Activated CD4-positive, alpha-beta T cell treated with anti-CD3 and anti-CD28 coated beads for 48 hours (primary cell): ENCODE results near the gene TPRX2.
"Not testable (repeated sequence)": the region's sequence is repeated elsewhere in the genome, so short reads cannot be mapped to it uniquely, and the experiment has no call there.

Experiments
- DNase-seq: peaks from one replicate; pipeline ENCODE4 v3.0.0-alpha.2; 2020

Gene TPRX2, protein sequence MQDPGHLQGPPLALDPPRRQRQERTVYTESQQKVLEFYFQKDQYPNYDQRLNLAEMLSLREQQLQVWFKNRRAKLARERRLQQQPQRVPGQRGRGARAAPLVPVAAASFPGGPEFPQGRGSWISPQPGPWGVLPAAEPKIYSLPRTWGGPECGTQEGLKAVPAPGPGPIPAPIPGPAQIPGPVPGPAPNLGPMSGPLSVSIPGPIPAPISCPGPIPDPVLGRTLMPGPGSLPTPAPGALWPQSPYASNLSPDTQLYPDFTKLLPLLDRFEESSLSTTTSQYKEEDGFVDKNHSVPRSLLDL

GRCh38 chr19:47858646-47859285 lies at the start of gene TPRX2:
Gene TPRX2 (plus strand): TSS chr19:47859235. CDS start chr19:47859247, 12 bp downstream.
- not testable (repeated sequence) for DNase-seq

DNA sequence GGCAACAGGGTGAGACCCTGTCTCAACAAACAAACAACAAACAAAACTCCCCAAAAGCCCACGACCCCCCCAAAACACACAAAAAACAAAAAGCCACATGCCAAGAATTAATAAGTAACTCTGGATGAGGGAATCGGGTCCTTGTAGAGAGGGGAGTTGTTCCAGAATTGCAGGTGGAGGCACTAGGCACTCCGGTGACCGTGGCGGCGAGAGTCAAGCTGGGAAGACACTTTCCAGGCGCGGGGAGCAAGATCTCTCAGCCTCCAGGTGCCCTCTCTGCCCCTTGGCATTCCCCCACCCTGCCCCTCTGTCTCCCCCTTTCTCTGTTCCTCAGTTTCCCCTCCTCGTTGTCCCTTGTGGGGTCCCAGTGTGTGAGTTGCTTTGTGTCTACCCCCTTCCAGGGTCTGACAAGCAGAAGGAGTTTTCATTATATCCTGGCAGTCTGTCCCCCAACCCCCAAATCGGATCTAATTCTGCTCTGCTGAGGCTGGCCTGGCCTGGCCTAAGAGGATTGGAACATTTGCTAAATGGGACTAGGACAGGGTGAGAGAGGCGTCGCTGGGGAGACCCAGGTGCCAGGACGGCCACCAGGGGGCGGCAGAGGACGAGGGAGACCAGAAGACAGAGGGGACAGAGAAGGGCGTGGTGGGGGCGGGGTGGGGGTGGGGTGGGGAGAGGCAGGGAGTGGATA lies 45.6 kb upstream of the TPRX2 start:
- peak; percentile 89 for DNase-seq

GRCh38 chr19:47813995-47814328 lies 45.1 kb upstream of the TPRX2 start:
- DNase-seq = no peak

DNA sequence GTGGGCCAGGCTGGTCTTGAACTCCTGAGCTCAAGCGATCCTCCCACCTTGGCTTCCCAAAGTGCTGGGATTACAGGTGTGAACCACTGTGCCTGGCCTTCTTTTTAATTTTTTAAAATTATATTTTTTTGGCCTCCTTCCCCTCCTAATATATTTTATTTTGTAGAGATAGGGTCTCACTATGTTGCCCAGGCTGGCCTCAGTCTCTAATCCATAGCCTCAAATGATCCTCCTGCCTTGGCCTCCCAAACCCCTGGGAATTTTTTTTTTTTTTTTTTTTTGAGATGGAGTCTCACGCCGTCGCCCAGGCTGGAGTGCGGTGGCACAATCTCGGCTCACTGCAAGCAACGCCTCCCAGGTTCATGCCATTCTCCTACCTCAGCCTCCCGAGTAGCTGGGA lies 42.8 kb upstream of the TPRX2 start:
- DNase-seq = not testable (repeated sequence)

- not testable (repeated sequence) for DNase-seq
Observed at GRCh38 chr19:47818221-47818620, 40.8 kb upstream of the TPRX2 start.

GRCh38 chr19:47819858-47820257 lies 39.2 kb upstream of the TPRX2 start:
- no peak for DNase-seq

GRCh38 chr19:47820410-47820809 lies 38.6 kb upstream of the TPRX2 start:
- no peak for DNase-seq

- no peak for DNase-seq
Observed at GRCh38 chr19:47821460-47822020, 37.5 kb upstream of the TPRX2 start, which contains the start of gene CRX. Gene CRX (plus strand): TSS chr19:47821937. CDS start chr19:47834444, 12,507 bp downstream.

DNA sequence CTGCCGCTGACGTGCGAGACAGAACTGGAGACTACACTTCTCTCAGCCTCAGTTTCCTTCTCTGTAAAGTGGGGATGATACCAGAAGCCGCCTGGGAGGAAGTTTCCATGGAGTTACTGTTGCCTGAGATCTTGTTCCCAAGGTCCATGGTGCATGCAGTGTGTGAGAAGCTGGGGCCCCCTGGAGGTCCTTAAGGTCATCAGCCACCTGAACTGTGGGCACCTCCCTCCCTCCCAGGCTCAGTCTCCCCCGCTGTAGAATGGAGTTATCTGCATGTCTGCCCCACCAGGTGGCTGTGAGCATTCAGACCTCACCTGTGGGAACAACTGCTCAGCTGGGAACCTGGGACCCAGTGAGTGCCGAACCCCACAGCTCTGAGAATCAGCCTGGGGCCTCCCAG lies 34.6 kb upstream of the TPRX2 start:
- no peak for DNase-seq

DNA sequence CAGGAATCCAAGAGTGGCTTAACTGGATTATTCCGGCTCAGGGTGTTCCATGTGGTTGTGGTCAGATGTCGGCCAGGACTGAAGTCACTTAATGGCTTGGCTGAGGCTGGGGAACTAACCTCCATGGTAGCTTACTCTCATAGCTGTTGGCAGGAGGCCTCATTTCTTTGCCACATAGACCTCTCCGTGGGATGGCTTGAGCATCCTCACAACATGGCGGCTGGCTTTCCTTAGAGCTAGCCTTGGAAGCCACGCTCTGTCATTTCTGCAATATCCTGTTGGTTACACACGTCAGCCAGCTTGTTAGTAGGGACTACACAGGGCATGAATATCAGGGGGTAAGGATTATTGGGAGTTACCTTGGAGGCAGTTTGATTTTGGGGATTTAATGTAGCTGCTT lies 32.2 kb upstream of the TPRX2 start:
- no peak for DNase-seq

DNA sequence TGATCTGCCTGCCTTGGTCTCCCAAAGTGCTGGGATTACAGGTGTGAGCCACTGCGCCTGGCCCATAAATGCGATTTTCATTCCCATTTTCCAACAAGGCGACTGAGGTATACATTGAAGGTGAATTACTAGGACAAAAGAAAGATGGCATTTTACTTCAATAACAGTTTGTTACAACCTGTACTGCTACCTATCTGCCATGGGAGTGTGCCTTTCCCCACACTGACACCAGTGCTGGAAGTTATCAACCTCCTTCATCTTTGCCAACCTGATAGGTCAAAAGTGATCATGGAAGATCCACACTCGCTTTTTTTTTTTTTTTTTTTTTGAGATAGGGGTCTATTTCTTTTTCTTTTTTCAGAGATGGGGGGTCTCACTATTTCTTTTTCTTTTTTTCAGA lies 26.3 kb upstream of the TPRX2 start:
- no peak for DNase-seq

DNA sequence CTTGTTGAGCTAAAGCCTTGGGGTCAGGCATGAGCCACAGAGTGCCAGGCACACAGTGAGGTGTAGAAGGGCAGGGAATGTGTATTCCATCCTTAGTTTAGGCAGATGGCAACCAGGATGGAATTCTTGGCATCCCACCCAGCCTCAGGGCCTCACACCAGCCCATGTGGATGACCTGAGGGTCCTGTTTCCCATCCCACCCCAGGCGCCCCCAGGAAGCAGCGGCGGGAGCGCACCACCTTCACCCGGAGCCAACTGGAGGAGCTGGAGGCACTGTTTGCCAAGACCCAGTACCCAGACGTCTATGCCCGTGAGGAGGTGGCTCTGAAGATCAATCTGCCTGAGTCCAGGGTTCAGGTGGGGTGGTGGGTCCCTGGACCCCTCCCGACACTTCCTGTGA lies 23.0 kb upstream of the TPRX2 start:
- DNase-seq = no peak

DNA sequence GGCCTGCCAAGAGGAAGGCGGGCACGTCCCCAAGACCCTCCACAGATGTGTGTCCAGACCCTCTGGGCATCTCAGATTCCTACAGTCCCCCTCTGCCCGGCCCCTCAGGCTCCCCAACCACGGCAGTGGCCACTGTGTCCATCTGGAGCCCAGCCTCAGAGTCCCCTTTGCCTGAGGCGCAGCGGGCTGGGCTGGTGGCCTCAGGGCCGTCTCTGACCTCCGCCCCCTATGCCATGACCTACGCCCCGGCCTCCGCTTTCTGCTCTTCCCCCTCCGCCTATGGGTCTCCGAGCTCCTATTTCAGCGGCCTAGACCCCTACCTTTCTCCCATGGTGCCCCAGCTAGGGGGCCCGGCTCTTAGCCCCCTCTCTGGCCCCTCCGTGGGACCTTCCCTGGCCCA lies 19.6 kb upstream of the TPRX2 start:
- no peak for DNase-seq

DNA sequence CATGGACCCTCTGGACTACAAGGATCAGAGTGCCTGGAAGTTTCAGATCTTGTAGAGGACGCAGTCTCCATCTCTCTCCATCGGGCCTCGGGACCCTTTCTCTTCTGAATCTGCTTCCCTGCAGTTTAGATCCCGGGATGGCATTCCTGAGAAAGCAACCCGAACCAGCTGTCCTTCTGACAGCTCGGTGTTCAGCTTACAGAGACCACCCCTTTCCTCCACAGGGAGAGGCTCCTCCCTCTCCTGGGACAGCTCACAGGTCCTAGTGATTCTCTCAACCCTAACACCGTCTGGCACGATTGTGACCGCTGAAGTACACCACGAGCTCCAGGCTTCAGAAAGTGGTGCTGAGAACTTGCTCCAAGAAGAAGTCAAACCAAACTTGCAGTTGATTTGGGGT lies 19.1 kb upstream of the TPRX2 start:
- DNase-seq = no peak

GRCh38 chr19:47842941-47843340 lies 16.1 kb upstream of the TPRX2 start:
- DNase-seq = no peak

DNA sequence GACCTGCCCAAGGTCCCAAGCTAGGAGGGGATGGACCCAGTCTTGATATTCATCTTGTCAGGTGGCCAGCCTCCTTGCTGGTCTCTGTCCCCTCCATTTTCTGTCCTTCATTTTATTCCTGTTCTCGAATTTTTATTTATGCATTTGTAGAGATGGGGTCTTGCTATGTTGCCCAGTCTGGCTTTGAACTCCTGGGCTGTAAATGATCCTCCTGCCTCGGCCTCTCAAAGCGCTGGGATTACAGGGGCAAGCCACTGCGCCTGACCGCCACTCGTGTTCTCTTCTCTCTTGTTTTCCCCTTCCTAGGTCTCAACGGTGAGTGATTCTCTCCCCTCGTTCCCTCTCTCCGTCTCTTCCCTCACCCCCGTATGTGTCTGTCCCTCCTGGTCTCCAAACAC lies 10.6 kb upstream of the TPRX2 start:
- DNase-seq = no peak

- peak; percentile 74 for DNase-seq
Observed at GRCh38 chr19:47848823-47849473, 10.1 kb upstream of the TPRX2 start.

DNA sequence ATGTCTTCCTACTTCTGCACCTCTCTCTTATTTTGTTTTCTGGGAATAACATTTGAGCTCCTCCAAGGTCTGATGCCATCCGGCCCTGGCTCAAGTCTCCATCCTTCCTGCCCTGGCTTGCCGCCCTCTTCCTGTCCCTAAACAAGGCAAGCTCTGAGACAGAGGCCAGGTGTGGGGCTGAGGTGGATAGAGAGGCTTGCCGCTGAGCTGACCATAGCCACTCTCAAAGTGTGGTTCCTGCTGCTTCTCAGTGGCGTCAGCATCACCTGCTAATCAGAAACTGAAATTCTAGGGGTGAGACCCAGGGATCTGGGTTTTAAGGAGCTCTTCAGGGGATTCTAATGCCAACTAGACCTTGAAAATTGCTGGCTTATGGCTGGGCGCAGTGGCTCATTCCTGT lies 6.0 kb upstream of the TPRX2 start:
- DNase-seq = no peak

- no peak for DNase-seq
Observed at GRCh38 chr19:47854459-47854858, 4.6 kb upstream of the TPRX2 start.

- DNase-seq = not testable (repeated sequence)
Observed at GRCh38 chr19:47858231-47858630, 804 bp upstream of the TPRX2 start.

GRCh38 chr19:47859838-47860237 lies 803 bp downstream of the TPRX2 start:
- DNase-seq = not testable (repeated sequence)

DNA sequence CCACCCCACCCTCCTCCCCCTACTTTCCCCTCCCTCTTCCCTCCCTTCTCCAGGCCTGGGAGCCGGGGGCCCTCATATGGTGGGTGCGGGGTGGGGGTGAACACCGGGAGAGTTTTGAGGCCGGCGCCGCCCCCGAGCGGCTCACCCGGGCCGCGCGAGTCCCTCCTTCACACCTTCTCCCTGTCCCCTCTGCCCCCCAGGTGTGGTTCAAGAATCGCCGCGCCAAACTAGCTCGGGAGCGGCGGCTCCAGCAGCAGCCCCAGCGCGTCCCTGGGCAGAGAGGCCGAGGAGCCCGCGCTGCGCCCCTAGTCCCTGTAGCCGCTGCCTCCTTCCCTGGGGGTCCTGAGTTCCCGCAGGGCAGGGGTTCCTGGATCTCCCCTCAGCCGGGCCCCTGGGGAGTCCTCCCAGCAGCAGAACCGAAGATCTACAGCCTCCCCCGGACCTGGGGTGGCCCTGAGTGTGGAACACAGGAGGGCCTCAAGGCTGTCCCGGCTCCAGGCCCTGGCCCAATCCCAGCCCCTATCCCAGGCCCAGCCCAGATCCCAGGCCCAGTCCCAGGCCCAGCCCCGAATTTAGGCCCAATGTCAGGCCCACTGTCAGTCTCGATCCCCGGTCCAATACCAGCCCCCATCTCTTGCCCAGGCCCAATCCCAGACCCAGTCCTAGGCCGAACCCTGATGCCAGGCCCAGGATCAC lies 1.7 kb downstream of the TPRX2 start:
- no peak for DNase-seq

GRCh38 chr19:47861630-47862029 lies 2.6 kb downstream of the TPRX2 start:
- DNase-seq = no peak
